Measurements from ENCODE around the gene CRYL1. TPM values are rescaled to one million over a fixed set of nuclear protein-coding genes. Genes with fewer than 3 reads are reported as not detected.

Gene CRYL1
- total RNA-seq, 1 experiment from 2014 or later: 13.4 TPM

- Histone ChIP-seq H3K36me3 (ENCODE audit: control insufficient read depth, insufficient read depth, low read length) (no peaks in the 10 kb centered on the region), H3K27me3 (ENCODE audit: control insufficient read depth, insufficient read depth, low read length) (no peaks in the 10 kb centered on the region), H3K4me3 (ENCODE audit: low read depth in 2 of 2, low read length in 2 of 2) (no peak overlapping the region), H3K9me3 (ENCODE audit: control insufficient read depth, insufficient read depth, low read depth, low read length) (no peaks in the 10 kb centered on the region), H3K27ac (ENCODE audit: low read length) (no peak overlapping the region), H3K4me1 (ENCODE audit: control insufficient read depth, insufficient read depth, low read length) (peaks cover 16% of the 10 kb centered on the region)
- ChIA-PET CTCF (interaction anchor here (0.6 kb wide), 1 partner anchor 16 kb away, joined by 3 read pairs; no protein-coding TSS in a partner anchor), POLR2A (no interaction called here)
- in situ Hi-C loops (cut with HindIII; ENCODE audit: low pct_unique_long_range_greater_than_20kb, low sequenced_read_pairs): no loop called here
- TF ChIP-seq SIN3A (IDR thresholded peaks at IDR 0.05; ENCODE audit: borderline replicate concordance, insufficient read depth, low read depth, low read length): no peak
- ATAC-seq (no peak), DNase-seq (ENCODE audit: low read depth, low spot score) (no peak)
- intact Hi-C loops (cut with micrococcal nuclease; ENCODE audit: unreplicated experiment): loop anchor here (10.0 kb wide), 1 partner anchor 48 kb away; no protein-coding TSS in a partner anchor
- BruUV-seq (replicated peaks): no TSS peak
These were observed 63.1 kb downstream of the CRYL1 start for GRCh38 chr13:20462533-20462915.

- DNase-seq (ENCODE audit: low read depth, low spot score) (no peak), ATAC-seq (no peak)
- in situ Hi-C loops (cut with HindIII; ENCODE audit: low pct_unique_long_range_greater_than_20kb, low sequenced_read_pairs): no loop called here
- H3K36me3 ChIP-seq (ENCODE audit: control insufficient read depth, insufficient read depth, low read length): no peaks in the 10 kb centered on the region
- ChIA-PET CTCF (interaction anchor here (0.6 kb wide), 1 partner anchor 17 kb away, joined by 3 read pairs; no protein-coding TSS in a partner anchor), POLR2A (no interaction called here)
- no peaks in the 10 kb centered on the region for H3K9me3 ChIP-seq (ENCODE audit: control insufficient read depth, insufficient read depth, low read depth, low read length)
- no peaks in the 10 kb centered on the region for H3K27me3 ChIP-seq (ENCODE audit: control insufficient read depth, insufficient read depth, low read length)
- peak overlapping the region; percentile 77 for H3K27ac ChIP-seq (ENCODE audit: low read length)
- no TSS peak for BruUV-seq (replicated peaks)
- no peak overlapping the region for H3K4me3 ChIP-seq (ENCODE audit: low read depth in 2 of 2, low read length in 2 of 2)
- TF ChIP-seq CTCF (IDR thresholded peaks at IDR 0.05): no peak
- TF ChIP-seq TCF7L2 (IDR thresholded peaks at IDR 0.05; ENCODE audit: low read depth, low read length): no peak
- no peak for TF ChIP-seq REST (IDR thresholded peaks at IDR 0.05; ENCODE audit: insufficient read depth in 1 of 2, low read depth in 2 of 2, low read length in 1 of 2)
- TF ChIP-seq POLR2AphosphoS5 (IDR thresholded peaks at IDR 0.05; ENCODE audit: low read depth, low read length): no peak
- TF ChIP-seq SIN3A (IDR thresholded peaks at IDR 0.05; ENCODE audit: borderline replicate concordance, insufficient read depth, low read depth, low read length): no peak
- intact Hi-C loops (cut with micrococcal nuclease; ENCODE audit: unreplicated experiment): loop anchor here (10.0 kb wide), 1 partner anchor 47 kb away; no protein-coding TSS in a partner anchor
- peaks cover 16% of the 10 kb centered on the region for H3K4me1 ChIP-seq (ENCODE audit: control insufficient read depth, insufficient read depth, low read length)
These were observed 63.7 kb downstream of the CRYL1 start for GRCh38 chr13:20461860-20462532.

- Histone ChIP-seq H3K4me3 (ENCODE audit: low read depth in 2 of 2, low read length in 2 of 2) (no peak overlapping the region), H3K4me1 (ENCODE audit: control insufficient read depth, insufficient read depth, low read length) (peaks cover 16% of the 10 kb centered on the region), H3K27me3 (ENCODE audit: control insufficient read depth, insufficient read depth, low read length) (no peaks in the 10 kb centered on the region), H3K27ac (ENCODE audit: low read length) (peak overlapping the region; percentile 77), H3K9me3 (ENCODE audit: control insufficient read depth, insufficient read depth, low read depth, low read length) (no peaks in the 10 kb centered on the region), H3K36me3 (ENCODE audit: control insufficient read depth, insufficient read depth, low read length) (no peaks in the 10 kb centered on the region)
- ATAC-seq: 0 out of 2 replicates have a peak, but pooled peaks have one; percentile 49
- no TSS peak for BruUV-seq (replicated peaks)
- in situ Hi-C loops (cut with HindIII; ENCODE audit: low pct_unique_long_range_greater_than_20kb, low sequenced_read_pairs): no loop called here
- DNase-seq (ENCODE audit: low read depth, low spot score): no peak
- no peak for TF ChIP-seq POLR2AphosphoS5 (IDR thresholded peaks at IDR 0.05; ENCODE audit: low read depth, low read length)
- TF ChIP-seq TCF7L2 (IDR thresholded peaks at IDR 0.05; ENCODE audit: low read depth, low read length): no peak
- no peak for TF ChIP-seq CTCF (IDR thresholded peaks at IDR 0.05)
- TF ChIP-seq REST (IDR thresholded peaks at IDR 0.05; ENCODE audit: insufficient read depth in 1 of 2, low read depth in 2 of 2, low read length in 1 of 2): no peak
- no peak for TF ChIP-seq SIN3A (IDR thresholded peaks at IDR 0.05; ENCODE audit: borderline replicate concordance, insufficient read depth, low read depth, low read length)
- intact Hi-C loops (cut with micrococcal nuclease; ENCODE audit: unreplicated experiment): loop anchor here (10.0 kb wide), 1 partner anchor 47 kb away; no protein-coding TSS in a partner anchor
- ChIA-PET CTCF (no interaction called here), POLR2A (no interaction called here)
These were observed 64.2 kb downstream of the CRYL1 start for GRCh38 chr13:20461481-20461859.

Measured in Panc1 (cell line).